Measurements from ENCODE around the gene LHX3. TPM values are rescaled to one million over a fixed set of nuclear protein-coding genes. Genes with fewer than 3 reads are reported as not detected.
"Not testable (repeated sequence)": the region's sequence is repeated elsewhere in the genome, so short reads cannot be mapped to it uniquely, and the experiment has no call there.

The LHX3 gene
- total RNA-seq, 1 experiment from 2014 or later = 0.11 TPM

DNA sequence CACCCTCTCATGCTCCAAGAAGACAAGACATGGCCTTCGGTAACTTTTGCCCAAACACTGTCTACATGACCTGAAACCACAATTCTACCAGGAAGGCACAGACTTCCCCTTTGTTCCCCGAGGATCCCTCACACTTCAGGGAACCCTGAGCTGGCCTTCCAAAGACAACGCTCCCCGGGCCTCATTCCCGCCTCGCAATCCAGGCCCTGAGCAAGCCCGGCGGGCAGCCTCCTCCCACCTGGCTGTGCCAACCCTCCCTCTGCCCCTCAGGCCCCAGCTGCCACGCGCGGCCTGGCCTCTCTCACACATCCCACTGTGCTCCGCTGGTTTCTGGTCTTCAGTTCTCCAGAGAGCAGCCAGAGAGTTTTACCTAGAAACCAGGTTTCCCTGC is 33.4 kb upstream of the LHX3 start:
- Histone ChIP-seq H3K27ac (ENCODE audit: low read depth, low read length, poor library complexity, severe bottlenecking) (no peak overlapping the region), H3K9me3 (ENCODE audit: low read depth, low read length, poor library complexity, severe bottlenecking) (no peaks in the 10 kb centered on the region), H3K4me3 (ENCODE audit: low read depth, low read length, poor library complexity, severe bottlenecking) (no peak overlapping the region), H3K4me1 (ENCODE audit: insufficient read depth, low read length, poor library complexity, severe bottlenecking) (peaks cover under 1% of the 10 kb centered on the region), H3K27me3 (replicated peaks; ENCODE audit: insufficient read depth, low read depth, low read length, poor library complexity) (no peaks in the 10 kb centered on the region), H3K36me3 (ENCODE audit: insufficient read depth, low read length, poor library complexity, severe bottlenecking) (peaks cover 20% of the 10 kb centered on the region)
- no peak for TF ChIP-seq CTCF (conservative IDR thresholded peaks at IDR 0.05; ENCODE audit: low read depth, low read length)
- no peak for TF ChIP-seq EZH2 (IDR thresholded peaks at IDR 0.05; ENCODE audit: borderline replicate concordance, low read depth, low read length, poor library complexity, severe bottlenecking)
- no peak for DNase-seq (ENCODE audit: low spot score)
- POLR2A ChIA-PET (ENCODE audit: low non-redundant PET) = no interaction called here
- CTCF ChIA-PET = no interaction called here
- no TSS peak for BruUV-seq (replicated peaks)
- intact Hi-C loops (cut with micrococcal nuclease; ENCODE audit: unreplicated experiment) = no loop called here

- Histone ChIP-seq H3K36me3 (ENCODE audit: insufficient read depth, low read length, poor library complexity, severe bottlenecking) (peaks cover 20% of the 10 kb centered on the region), H3K4me3 (ENCODE audit: low read depth, low read length, poor library complexity, severe bottlenecking) (no peak overlapping the region), H3K4me1 (ENCODE audit: insufficient read depth, low read length, poor library complexity, severe bottlenecking) (no peaks in the 10 kb centered on the region), H3K9me3 (ENCODE audit: low read depth, low read length, poor library complexity, severe bottlenecking) (no peaks in the 10 kb centered on the region), H3K27ac (ENCODE audit: low read depth, low read length, poor library complexity, severe bottlenecking) (no peak overlapping the region), H3K27me3 (replicated peaks; ENCODE audit: insufficient read depth, low read depth, low read length, poor library complexity) (no peaks in the 10 kb centered on the region)
- no TSS peak for BruUV-seq (replicated peaks)
- TF ChIP-seq EZH2 (IDR thresholded peaks at IDR 0.05; ENCODE audit: borderline replicate concordance, low read depth, low read length, poor library complexity, severe bottlenecking) (no peak), CTCF (conservative IDR thresholded peaks at IDR 0.05; ENCODE audit: low read depth, low read length) (no peak)
- no peak for DNase-seq (ENCODE audit: low spot score)
- POLR2A ChIA-PET (ENCODE audit: low non-redundant PET) = no interaction called here
- intact Hi-C loops (cut with micrococcal nuclease; ENCODE audit: unreplicated experiment) = no loop called here
- CTCF ChIA-PET = no interaction called here
Measured at GRCh38 chr9:136237486-136238341, 32.8 kb upstream of the LHX3 start.

- H3K9me3 ChIP-seq (ENCODE audit: low read depth, low read length, poor library complexity, severe bottlenecking); H3K4me3 ChIP-seq (ENCODE audit: low read depth, low read length, poor library complexity, severe bottlenecking); H3K27me3 ChIP-seq (replicated peaks; ENCODE audit: insufficient read depth, low read depth, low read length, poor library complexity); H3K4me1 ChIP-seq (ENCODE audit: insufficient read depth, low read length, poor library complexity, severe bottlenecking); BruUV-seq (replicated peaks); H3K27ac ChIP-seq (ENCODE audit: low read depth, low read length, poor library complexity, severe bottlenecking); DNase-seq (ENCODE audit: low spot score); POLR2A ChIA-PET (ENCODE audit: low non-redundant PET); CTCF ChIA-PET; intact Hi-C loops (cut with micrococcal nuclease; ENCODE audit: unreplicated experiment): not testable (repeated sequence)
- H3K36me3 ChIP-seq (ENCODE audit: insufficient read depth, low read length, poor library complexity, severe bottlenecking) = peaks cover 27% of the 10 kb centered on the region
Measured at GRCh38 chr9:136236471-136237410, 31.8 kb upstream of the LHX3 start.

Data from A673 (cell line).